ENCODE data around the gene SLC9A8.
"Not testable (repeated sequence)": the region's sequence is repeated elsewhere in the genome, so short reads cannot be mapped to it uniquely, and the experiment has no call there.

The SLC9A8 gene

DNA sequence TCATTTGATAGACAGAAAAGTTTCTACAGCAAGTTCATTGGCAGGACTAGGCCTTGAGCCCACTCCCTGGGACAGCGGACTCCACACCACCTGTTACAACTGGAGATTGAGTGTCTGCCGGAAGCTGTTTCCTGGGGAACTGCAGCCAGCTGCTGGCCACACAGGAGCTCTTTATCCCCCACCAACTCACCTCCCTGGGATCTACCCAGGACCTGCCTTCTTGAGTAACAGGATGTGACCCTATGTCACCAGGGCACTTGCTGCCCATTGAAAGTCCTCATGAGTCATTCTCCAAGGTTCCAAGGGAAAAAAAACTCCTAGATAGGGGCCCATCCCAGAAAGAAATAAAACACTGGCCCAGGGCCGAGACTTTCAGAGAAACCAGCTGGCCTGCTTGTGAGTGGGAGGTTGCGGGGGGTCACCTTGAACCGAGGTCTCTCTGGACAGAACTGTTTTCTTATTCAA, 37.4 kb upstream of the SLC9A8 start:
- 71% methylated on average over 5 of the region's 5 CpGs for WGBS
- H3K36me3 ChIP-seq (ENCODE audit: insufficient read depth, low read length) = no peaks in the 10 kb centered on the region
- no peak overlapping the region for H3K9ac ChIP-seq (ENCODE audit: low read depth, low read length)
- peak overlapping the region; percentile 20; the same call in 1 of the 2 replicates for H3K27ac ChIP-seq (ENCODE audit: low read depth, low read length)
- no peaks in the 10 kb centered on the region for H3K9me3 ChIP-seq (ENCODE audit: insufficient read depth, low read depth, low read length)
- H3K4me1 ChIP-seq (ENCODE audit: insufficient read depth, low read length) = peaks cover 22% of the 10 kb centered on the region
- no peak overlapping the region for H3K4me3 ChIP-seq (ENCODE audit: low read length)
- H3K27me3 ChIP-seq (ENCODE audit: insufficient read depth, low read length) = no peaks in the 10 kb centered on the region

DNA sequence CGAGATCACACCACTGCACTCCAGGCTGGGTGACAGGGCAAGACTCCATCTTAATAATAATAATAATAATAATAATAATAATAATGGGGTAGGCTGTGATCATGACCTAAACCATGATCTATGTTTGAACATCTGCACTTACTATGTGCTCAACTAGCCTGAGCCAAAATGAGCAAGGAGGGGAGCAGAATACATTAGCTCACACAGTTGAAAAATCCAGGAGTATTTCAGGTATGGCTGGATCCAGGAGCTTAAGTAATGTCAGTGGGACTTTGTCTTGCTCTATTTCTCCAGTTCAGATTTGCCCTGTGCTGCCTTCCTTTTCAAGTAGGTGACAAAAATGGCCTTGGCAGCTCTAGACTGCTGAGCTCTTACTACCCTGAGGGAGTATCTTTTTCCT, 32.7 kb upstream of the SLC9A8 start:
- Histone ChIP-seq H3K4me1 (ENCODE audit: insufficient read depth, low read length) (peaks cover 11% of the 10 kb centered on the region), H3K9ac (ENCODE audit: low read depth, low read length) (no peak overlapping the region), H3K9me3 (ENCODE audit: insufficient read depth, low read depth, low read length) (no peaks in the 10 kb centered on the region), H3K36me3 (ENCODE audit: insufficient read depth, low read length) (no peaks in the 10 kb centered on the region), H3K4me3 (ENCODE audit: low read length) (no peak overlapping the region), H3K27ac (ENCODE audit: low read depth, low read length) (no peak overlapping the region), H3K27me3 (ENCODE audit: insufficient read depth, low read length) (no peaks in the 10 kb centered on the region)
- no CpG with 5 or more reads among the region's 1 CpG for WGBS

DNA sequence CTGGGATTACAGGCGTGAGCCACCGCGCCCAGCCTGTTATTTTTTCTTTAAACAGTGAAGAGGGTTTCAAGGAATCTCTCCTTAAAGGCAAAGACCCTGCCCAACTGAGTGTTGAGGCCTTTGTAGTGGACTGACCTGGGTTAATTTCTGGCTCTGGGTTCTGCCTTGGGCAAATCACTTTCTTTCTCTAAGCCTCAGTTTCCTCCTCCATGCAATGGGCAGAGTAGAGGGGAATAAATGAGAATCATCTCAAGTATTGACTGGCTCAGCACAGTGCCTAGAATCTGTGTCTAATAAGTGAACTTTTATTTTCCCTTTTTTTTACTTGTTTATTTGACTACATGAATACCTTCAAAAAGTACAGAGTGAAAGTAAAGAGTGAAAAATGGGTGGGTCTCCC, 31.0 kb upstream of the SLC9A8 start:
- WGBS = 91% methylated on average over 3 of the region's 3 CpGs
- H3K9me3 ChIP-seq (ENCODE audit: insufficient read depth, low read depth, low read length) = no peaks in the 10 kb centered on the region
- H3K27ac ChIP-seq (ENCODE audit: low read depth, low read length) = no peak overlapping the region
- H3K9ac ChIP-seq (ENCODE audit: low read depth, low read length) = no peak overlapping the region
- H3K4me3 ChIP-seq (ENCODE audit: low read length) = no peak overlapping the region
- no peaks in the 10 kb centered on the region for H3K4me1 ChIP-seq (ENCODE audit: insufficient read depth, low read length)
- no peaks in the 10 kb centered on the region for H3K27me3 ChIP-seq (ENCODE audit: insufficient read depth, low read length)
- no peaks in the 10 kb centered on the region for H3K36me3 ChIP-seq (ENCODE audit: insufficient read depth, low read length)

DNA sequence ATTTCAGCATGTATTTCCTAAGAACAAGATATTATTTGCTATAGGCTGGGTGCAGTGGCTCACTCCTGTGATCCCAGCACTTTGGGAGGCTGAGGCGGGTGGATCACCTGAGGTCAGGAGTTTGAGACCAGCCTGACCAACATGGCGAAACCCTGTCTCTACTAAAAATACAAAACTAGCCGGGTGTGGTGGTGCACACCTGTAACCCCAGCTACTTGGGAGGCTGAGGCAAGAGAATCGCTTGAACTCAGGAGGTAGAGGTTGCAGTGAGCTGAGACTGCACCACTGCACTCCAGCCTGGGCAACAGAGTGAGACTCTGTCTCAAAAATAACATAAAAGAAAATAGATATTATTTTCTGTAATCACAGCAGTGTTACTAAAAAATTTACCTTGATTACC, 30.2 kb upstream of the SLC9A8 start:
- H3K4me1 ChIP-seq (ENCODE audit: insufficient read depth, low read length); H3K27ac ChIP-seq (ENCODE audit: low read depth, low read length); H3K9ac ChIP-seq (ENCODE audit: low read depth, low read length); H3K36me3 ChIP-seq (ENCODE audit: insufficient read depth, low read length); H3K4me3 ChIP-seq (ENCODE audit: low read length); H3K9me3 ChIP-seq (ENCODE audit: insufficient read depth, low read depth, low read length); H3K27me3 ChIP-seq (ENCODE audit: insufficient read depth, low read length): not testable (repeated sequence)
- 100% methylated on average over 3 of the region's 4 CpGs for WGBS

DNA sequence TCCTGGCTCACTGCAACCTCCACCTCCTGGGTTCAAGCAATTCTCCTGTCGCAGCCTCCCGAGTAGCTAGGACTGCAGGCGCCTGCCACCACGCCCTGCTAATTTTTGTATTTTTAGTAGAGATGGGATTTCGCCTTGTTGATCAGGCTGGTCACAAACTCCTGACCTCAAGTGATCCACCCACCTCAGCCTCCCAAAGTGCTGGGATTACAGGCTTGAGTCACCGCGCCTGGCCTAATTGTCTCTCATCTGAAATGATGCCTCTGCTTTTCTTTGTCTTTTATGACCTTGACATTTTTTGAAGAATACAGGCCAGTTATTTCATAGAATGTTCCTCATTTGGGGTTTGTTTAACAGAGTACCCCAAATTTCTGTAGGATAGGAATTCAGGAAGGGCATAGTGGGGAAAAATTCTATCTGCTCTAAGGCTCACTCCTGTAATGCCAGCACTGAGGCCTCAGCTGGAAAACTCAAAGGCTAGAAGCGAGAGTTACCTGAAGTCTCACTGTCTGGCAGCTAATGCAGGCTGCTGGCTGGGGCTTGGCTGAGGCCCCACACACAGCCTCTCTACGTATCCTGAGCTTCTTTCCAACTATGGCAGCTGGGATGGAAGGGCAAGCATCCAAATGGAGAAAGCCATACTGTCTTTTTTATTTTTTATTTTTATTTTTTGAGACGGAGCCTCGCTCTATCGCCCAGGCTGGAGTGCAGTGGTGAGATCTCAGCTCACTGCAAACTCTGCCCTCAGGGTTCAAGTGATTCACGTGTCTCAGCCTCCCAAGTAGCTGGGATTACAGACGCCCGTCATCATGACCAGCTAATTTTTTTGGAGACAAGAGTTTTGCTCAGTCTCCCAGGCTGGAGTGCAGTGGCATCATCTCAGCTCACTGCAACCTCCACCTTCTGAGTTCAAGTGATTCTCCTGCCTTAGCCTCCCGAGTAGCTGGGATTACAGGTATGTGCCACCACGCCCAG, 29.3 kb upstream of the SLC9A8 start:
- not testable (repeated sequence) for H3K27me3 ChIP-seq (ENCODE audit: insufficient read depth, low read length); H3K27ac ChIP-seq (ENCODE audit: low read depth, low read length); H3K9me3 ChIP-seq (ENCODE audit: insufficient read depth, low read depth, low read length); H3K4me3 ChIP-seq (ENCODE audit: low read length); H3K9ac ChIP-seq (ENCODE audit: low read depth, low read length); H3K36me3 ChIP-seq (ENCODE audit: insufficient read depth, low read length); H3K4me1 ChIP-seq (ENCODE audit: insufficient read depth, low read length)
- WGBS = 92% methylated on average over 15 of the region's 17 CpGs

DNA sequence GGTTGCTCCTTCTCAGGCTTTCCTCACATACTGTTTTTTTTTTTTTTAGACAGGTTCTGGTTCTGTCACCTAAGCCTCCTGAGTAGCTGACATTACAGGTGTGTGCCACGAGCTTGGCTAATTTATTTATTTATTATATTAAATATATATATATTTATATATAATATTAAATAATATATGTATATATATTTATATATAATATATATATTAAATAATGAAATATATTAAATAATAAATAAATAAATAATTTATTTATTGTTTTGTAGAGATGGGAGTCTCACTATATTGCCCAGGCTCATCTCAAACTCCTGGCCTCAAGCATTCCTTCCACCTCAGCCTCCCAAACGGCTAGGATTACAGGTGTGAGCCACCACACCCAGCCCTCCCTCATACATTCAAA, 28.3 kb upstream of the SLC9A8 start:
- Histone ChIP-seq H3K9me3 (ENCODE audit: insufficient read depth, low read depth, low read length) (no peaks in the 10 kb centered on the region), H3K27me3 (ENCODE audit: insufficient read depth, low read length) (no peaks in the 10 kb centered on the region), H3K36me3 (ENCODE audit: insufficient read depth, low read length) (no peaks in the 10 kb centered on the region), H3K4me1 (ENCODE audit: insufficient read depth, low read length) (no peaks in the 10 kb centered on the region), H3K27ac (ENCODE audit: low read depth, low read length) (no peak overlapping the region), H3K4me3 (ENCODE audit: low read length) (no peak overlapping the region), H3K9ac (ENCODE audit: low read depth, low read length) (no peak overlapping the region)
- WGBS = 93% methylated on average over 1 of the region's 2 CpGs

DNA sequence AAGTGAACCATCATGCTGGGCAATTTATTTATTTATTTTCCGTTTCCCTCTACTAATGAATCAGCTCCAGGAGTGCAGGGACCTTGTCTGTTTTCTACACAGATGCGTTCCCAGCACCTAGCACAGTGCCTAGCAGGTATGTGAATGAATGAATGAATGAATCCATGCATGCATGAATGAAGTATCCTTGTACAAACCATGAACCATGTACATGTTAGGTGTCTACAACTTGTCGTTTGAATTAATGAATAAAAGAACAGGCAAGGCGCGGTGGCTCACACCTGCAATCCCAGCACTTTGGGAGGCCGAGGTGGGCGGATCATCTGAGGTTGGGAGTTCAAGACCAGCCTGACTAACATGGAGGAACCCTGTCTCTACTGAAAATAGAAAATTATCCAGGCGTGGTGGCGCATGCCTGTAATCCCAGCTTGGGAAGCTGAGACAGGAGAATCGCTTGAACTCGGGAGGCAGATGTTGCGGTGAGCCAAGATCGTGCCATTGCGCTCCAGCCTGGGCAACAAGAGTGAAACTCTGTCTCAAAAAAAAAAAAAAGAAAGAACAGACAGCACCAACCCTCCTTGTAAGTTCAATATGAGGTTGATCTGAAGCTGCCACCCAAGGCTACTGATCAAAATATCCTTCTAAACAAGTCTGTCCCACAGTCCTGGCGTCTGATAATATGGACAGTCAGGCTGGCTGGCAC, 27.3 kb upstream of the SLC9A8 start:
- no peaks in the 10 kb centered on the region for H3K27me3 ChIP-seq (ENCODE audit: insufficient read depth, low read length)
- H3K4me1 ChIP-seq (ENCODE audit: insufficient read depth, low read length) = no peaks in the 10 kb centered on the region
- WGBS = 96% methylated on average over 15 of the region's 15 CpGs
- no peaks in the 10 kb centered on the region for H3K36me3 ChIP-seq (ENCODE audit: insufficient read depth, low read length)
- H3K4me3 ChIP-seq (ENCODE audit: low read length) = no peak overlapping the region
- H3K9ac ChIP-seq (ENCODE audit: low read depth, low read length) = no peak overlapping the region
- H3K27ac ChIP-seq (ENCODE audit: low read depth, low read length) = no peak overlapping the region
- H3K9me3 ChIP-seq (ENCODE audit: insufficient read depth, low read depth, low read length) = no peaks in the 10 kb centered on the region

DNA sequence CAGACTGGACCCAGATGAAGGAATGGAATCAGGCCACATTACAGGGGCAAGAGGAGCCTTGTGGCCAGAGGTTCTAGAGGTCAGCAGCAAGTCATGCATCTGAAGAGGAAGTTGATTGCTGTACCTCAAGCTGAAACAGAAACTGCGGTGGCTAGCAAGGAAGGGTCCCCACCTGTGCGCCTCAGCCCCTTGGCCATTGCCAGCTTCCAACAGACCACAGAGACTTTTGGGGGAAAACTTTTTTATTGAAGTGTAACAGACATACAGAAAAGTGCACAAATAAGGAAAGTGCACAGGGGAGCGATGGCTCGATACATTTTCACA, 26.8 kb upstream of the SLC9A8 start:
- Histone ChIP-seq H3K9ac (ENCODE audit: low read depth, low read length) (no peak overlapping the region), H3K36me3 (ENCODE audit: insufficient read depth, low read length) (no peaks in the 10 kb centered on the region), H3K27ac (ENCODE audit: low read depth, low read length) (no peak overlapping the region), H3K4me3 (ENCODE audit: low read length) (no peak overlapping the region), H3K27me3 (ENCODE audit: insufficient read depth, low read length) (no peaks in the 10 kb centered on the region), H3K9me3 (ENCODE audit: insufficient read depth, low read depth, low read length) (no peaks in the 10 kb centered on the region), H3K4me1 (ENCODE audit: insufficient read depth, low read length) (no peaks in the 10 kb centered on the region)
- WGBS = 95% methylated on average over 4 of the region's 4 CpGs

DNA sequence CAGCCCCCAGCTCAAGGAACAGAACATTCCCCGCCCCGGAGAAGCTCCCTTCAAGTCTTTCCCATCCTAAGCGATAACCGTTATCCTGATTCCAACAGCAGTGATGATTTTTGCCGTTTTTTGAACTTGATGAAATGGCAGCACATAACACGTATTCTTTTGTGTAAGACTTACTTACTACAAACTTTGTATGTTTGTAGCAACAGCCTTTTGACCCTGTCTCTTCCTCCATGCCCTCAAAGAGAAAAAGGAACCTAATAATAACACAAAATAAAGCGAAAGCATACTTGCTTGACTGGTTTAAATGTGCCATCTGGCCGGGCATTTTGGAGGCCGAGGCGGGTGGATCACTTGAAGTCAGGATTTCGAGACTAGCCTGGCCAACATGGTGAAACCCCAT, 26.4 kb upstream of the SLC9A8 start:
- Histone ChIP-seq H3K9me3 (ENCODE audit: insufficient read depth, low read depth, low read length) (no peaks in the 10 kb centered on the region), H3K27ac (ENCODE audit: low read depth, low read length) (no peak overlapping the region), H3K4me3 (ENCODE audit: low read length) (no peak overlapping the region), H3K4me1 (ENCODE audit: insufficient read depth, low read length) (no peaks in the 10 kb centered on the region), H3K27me3 (ENCODE audit: insufficient read depth, low read length) (no peaks in the 10 kb centered on the region), H3K36me3 (ENCODE audit: insufficient read depth, low read length) (no peaks in the 10 kb centered on the region), H3K9ac (ENCODE audit: low read depth, low read length) (no peak overlapping the region)
- WGBS = 97% methylated on average over 11 of the region's 11 CpGs

DNA sequence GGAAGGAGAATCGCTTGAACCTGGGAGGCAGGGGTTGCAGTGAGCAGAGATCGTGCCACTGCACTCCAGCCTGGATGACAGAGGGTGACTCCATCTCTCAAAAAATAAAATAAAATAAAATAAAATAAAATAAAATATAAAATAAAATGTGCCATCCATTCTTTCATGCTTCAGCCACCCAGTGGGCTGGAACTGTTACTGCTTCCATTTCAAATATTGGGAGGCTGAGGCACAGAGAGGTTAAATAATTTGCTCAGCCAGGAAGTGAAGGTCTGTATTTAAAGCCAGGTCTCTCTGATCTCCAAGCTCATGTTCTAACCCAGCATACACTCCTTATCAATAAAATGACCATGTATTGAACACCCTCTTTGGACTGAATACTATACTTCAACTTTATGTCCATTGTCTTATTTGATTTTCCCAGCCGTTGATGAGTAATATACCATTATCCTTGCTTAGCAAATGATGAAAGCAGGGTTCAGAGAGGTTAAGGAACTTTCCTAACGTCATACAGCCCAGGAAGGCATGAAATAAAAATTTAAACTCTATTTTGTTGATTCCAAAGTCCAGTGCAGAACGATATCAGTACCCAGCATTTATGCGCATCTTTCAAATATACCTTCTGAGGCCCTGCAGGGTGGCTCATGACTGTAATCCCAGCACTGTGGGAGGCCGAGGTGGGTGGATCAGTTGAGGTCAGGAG, 25.8 kb upstream of the SLC9A8 start:
- no peaks in the 10 kb centered on the region for H3K36me3 ChIP-seq (ENCODE audit: insufficient read depth, low read length)
- H3K9me3 ChIP-seq (ENCODE audit: insufficient read depth, low read depth, low read length) = no peaks in the 10 kb centered on the region
- H3K27ac ChIP-seq (ENCODE audit: low read depth, low read length) = no peak overlapping the region
- 89% methylated on average over 6 of the region's 7 CpGs for WGBS
- H3K4me3 ChIP-seq (ENCODE audit: low read length) = no peak overlapping the region
- no peak overlapping the region for H3K9ac ChIP-seq (ENCODE audit: low read depth, low read length)
- H3K27me3 ChIP-seq (ENCODE audit: insufficient read depth, low read length) = no peaks in the 10 kb centered on the region
- H3K4me1 ChIP-seq (ENCODE audit: insufficient read depth, low read length) = no peaks in the 10 kb centered on the region

All from HUES64 (cell line).